ENCODE measurements around the gene ITPR2. TPM values are rescaled to one million over a fixed set of nuclear protein-coding genes. Genes with fewer than 3 reads are reported as not detected.

Gene ITPR2
- polyA plus RNA-seq, 2 of the 4 experiments (the other 2 are of a cell fraction): 3.1 to 8.1 TPM

DNA sequence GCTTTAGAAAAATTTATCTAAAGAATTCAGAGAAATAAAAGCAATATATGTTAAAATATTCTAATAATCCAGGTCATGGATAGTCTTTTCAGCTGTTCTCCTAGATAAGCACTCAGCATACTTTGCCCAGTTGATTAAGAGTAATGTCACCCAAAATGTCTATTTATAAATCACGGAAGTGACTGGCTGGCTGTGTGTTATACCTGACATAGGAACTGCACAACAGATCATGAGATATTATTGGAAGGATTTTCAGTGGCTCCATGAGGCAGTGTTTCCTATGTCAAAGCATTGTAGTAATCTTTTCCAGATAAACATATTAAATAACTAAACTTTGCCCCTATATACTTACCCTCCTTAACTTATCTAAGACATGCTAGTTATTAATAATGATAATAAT is 128.8 kb downstream of the ITPR2 start:
- Histone ChIP-seq H3K4me2 (peak overlapping the region; percentile 60; the same call in 2 of the 3 replicates), H3K27ac (no peak overlapping the region), H3K4me1 (peaks cover 22% of the 10 kb centered on the region), H3K9me3 (no peaks in the 10 kb centered on the region), H3K4me3 (no peak overlapping the region)
- WGBS (ENCODE audit: missing lambda C conversion rate): 61% methylated on average over 1 of the region's 1 CpG
- ChIA-PET CTCF (interaction anchor here (1.0 kb wide), 1 partner anchor 73 kb away, joined by 3 read pairs; no protein-coding TSS in a partner anchor), POLR2A (no interaction called here)
- TF ChIP-seq HEYL (CRISPR knock-in tag; IDR thresholded peaks at IDR 0.05): no peak
- no peak for TF ChIP-seq SREBF2 (IDR thresholded peaks at IDR 0.05)
- TF ChIP-seq, protein P1, sequence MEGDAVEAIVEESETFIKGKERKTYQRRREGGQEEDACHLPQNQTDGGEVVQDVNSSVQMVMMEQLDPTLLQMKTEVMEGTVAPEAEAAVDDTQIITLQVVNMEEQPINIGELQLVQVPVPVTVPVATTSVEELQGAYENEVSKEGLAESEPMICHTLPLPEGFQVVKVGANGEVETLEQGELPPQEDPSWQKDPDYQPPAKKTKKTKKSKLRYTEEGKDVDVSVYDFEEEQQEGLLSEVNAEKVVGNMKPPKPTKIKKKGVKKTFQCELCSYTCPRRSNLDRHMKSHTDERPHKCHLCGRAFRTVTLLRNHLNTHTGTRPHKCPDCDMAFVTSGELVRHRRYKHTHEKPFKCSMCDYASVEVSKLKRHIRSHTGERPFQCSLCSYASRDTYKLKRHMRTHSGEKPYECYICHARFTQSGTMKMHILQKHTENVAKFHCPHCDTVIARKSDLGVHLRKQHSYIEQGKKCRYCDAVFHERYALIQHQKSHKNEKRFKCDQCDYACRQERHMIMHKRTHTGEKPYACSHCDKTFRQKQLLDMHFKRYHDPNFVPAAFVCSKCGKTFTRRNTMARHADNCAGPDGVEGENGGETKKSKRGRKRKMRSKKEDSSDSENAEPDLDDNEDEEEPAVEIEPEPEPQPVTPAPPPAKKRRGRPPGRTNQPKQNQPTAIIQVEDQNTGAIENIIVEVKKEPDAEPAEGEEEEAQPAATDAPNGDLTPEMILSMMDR (IDR thresholded peaks at IDR 0.05): no peak
- no peak for FAIRE-seq
- ATAC-seq: no peak
- DNase-seq (ENCODE audit: low read depth in 1 of 2, low spot score in 1 of 2): no peak

DNA sequence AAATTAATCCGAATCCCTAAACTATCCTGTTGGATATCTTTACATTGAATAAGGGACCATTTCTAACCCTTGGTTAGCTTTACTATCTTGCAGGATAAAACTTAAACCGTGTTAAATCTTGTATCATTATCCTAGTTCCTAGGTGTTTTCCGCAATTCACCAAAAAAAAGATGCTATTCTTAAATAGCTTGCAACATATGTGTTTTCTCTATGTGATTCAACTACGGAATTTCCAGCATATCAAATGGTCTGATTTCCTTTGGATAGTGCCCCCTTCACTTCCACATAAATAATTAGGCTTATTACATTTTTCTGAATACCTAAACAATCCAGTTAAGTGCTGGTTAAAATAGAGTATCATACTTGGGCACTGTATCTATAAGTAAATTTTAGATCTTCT is 130.3 kb downstream of the ITPR2 start:
- Histone ChIP-seq H3K4me1 (peaks cover 24% of the 10 kb centered on the region), H3K4me3 (no peak overlapping the region), H3K4me2 (no peak overlapping the region), H3K9me3 (no peaks in the 10 kb centered on the region), H3K27ac (no peak overlapping the region)
- no peak for DNase-seq (ENCODE audit: low read depth in 1 of 2, low spot score in 1 of 2)
- CTCF ChIA-PET: interaction anchor here (1.7 to 3.0 kb wide), 3 partner anchors 11 to 580 kb away, joined by 8 to 18 read pairs (median 15); no protein-coding TSS in a partner anchor
- no peak for TF ChIP-seq CBX2 (IDR thresholded peaks at IDR 0.05; ENCODE audit: borderline replicate concordance, low read depth)
- no peak for TF ChIP-seq NPAS2 (CRISPR knock-in tag; IDR thresholded peaks at IDR 0.05; ENCODE audit: borderline replicate concordance)
- 70% methylated on average over 4 of the region's 4 CpGs for WGBS (ENCODE audit: missing lambda C conversion rate)
- no peak for FAIRE-seq
- no peak for ATAC-seq
- POLR2A ChIA-PET: no interaction called here

- CTCF ChIA-PET: interaction anchor here (0.6 to 3.0 kb wide), 41 partner anchors 9 to 613 kb away, joined by 3 to 18 read pairs (median 4); partner anchors contain the start of gene ITPR2
- DNase-seq (ENCODE audit: low read depth in 1 of 2, low spot score in 1 of 2) (peak; percentile 16 to 58), ATAC-seq (peak; percentile 39 to 72; a peak in 3 of 6 replicates), FAIRE-seq (peak; percentile 93)
- POLR2A ChIA-PET: interaction anchor here (1.0 kb wide), 1 partner anchor 582 kb away, joined by 3 read pairs; no protein-coding TSS in a partner anchor
- no peak overlapping the region for H3K4me2 ChIP-seq
- 35% methylated on average over 1 of the region's 1 CpG for whole genome bisulfite sequencing (ENCODE audit: missing lambda C conversion rate)
- H3K27ac ChIP-seq: no peak overlapping the region
- no peaks in the 10 kb centered on the region for H3K9me3 ChIP-seq
- H3K4me3 ChIP-seq: no peak overlapping the region
- peaks cover 24% of the 10 kb centered on the region for H3K4me1 ChIP-seq
- TF ChIP-seq REST (IDR thresholded peaks at IDR 0.05): no peak
- no peak for TF ChIP-seq RNF2 (IDR thresholded peaks at IDR 0.05; ENCODE audit: borderline replicate concordance, low read depth)
- no peak for TF ChIP-seq KDM5A (IDR thresholded peaks at IDR 0.05)
- no peak for TF ChIP-seq HMGXB4 (CRISPR knock-in tag; IDR thresholded peaks at IDR 0.05; ENCODE audit: borderline replicate concordance)
- peak; percentile 82 for TF ChIP-seq SMC3 (IDR thresholded peaks at IDR 0.05)
- TF ChIP-seq, protein P2, sequence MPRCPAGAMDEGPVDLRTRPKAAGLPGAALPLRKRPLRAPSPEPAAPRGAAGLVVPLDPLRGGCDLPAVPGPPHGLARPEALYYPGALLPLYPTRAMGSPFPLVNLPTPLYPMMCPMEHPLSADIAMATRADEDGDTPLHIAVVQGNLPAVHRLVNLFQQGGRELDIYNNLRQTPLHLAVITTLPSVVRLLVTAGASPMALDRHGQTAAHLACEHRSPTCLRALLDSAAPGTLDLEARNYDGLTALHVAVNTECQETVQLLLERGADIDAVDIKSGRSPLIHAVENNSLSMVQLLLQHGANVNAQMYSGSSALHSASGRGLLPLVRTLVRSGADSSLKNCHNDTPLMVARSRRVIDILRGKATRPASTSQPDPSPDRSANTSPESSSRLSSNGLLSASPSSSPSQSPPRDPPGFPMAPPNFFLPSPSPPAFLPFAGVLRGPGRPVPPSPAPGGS (IDR thresholded peaks at IDR 0.05): no peak
- no peak for TF ChIP-seq NPAS2 (CRISPR knock-in tag; IDR thresholded peaks at IDR 0.05; ENCODE audit: borderline replicate concordance)
- no peak for TF ChIP-seq PBX3 (IDR thresholded peaks at IDR 0.05)
- peak; percentile 79 to 88 for TF ChIP-seq RAD21 (conservative IDR thresholded peaks at IDR 0.05 in 1 of 2, IDR thresholded peaks at IDR 0.05 in 1 of 2)
- no peak for TF ChIP-seq ZSCAN20 (CRISPR knock-in tag; IDR thresholded peaks at IDR 0.05)
- TF ChIP-seq, protein P3, sequence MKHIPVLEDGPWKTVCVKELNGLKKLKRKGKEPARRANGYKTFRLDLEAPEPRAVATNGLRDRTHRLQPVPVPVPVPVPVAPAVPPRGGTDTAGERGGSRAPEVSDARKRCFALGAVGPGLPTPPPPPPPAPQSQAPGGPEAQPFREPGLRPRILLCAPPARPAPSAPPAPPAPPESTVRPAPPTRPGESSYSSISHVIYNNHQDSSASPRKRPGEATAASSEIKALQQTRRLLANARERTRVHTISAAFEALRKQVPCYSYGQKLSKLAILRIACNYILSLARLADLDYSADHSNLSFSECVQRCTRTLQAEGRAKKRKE (CRISPR knock-in tag; IDR thresholded peaks at IDR 0.05; ENCODE audit: low read depth): no peak
- no peak for TF ChIP-seq RFX5 (IDR thresholded peaks at IDR 0.05)
- no peak for TF ChIP-seq ESRRA (IDR thresholded peaks at IDR 0.05; ENCODE audit: borderline replicate concordance, low read length)
Observed at GRCh38 chr12:26701604-26702215, 131.3 kb downstream of the ITPR2 start.

Measured in A549 (cell line).